Tibial artery (tissue), 4 donors: Measurements from ENCODE around the gene GSG1L.

Experiments used
- DNase-seq, 2 donors: peaks; one replicate each; pipeline ENCODE4 v3.0.0-alpha.2; 2019
- H3K27ac ChIP-seq, 2 donors: fragments of 200-600 bp; sonication (generic) in 1 of 2; 1 replicate in 1 of 2; 2 replicates in 1 of 2; pipeline ENCODE4 v1.5.1; 2018 to 2019; ENCODE audit warnings: mild to moderate bottlenecking in 1 of 2
- H3K27me3 ChIP-seq, 2 donors: fragments of 200-600 bp; sonication (generic) in 1 of 2; one replicate each; pipeline versions ENCODE4 v1.5.1 to v1.6.0; 2016 to 2019
- H3K36me3 ChIP-seq, 3 donors: fragments of 200-600 bp; sonication (generic) in 2 of 3; one replicate each; pipeline ENCODE4 v1.5.1; 2016 to 2019; ENCODE audit warnings: mild to moderate bottlenecking in 2 of 3
- H3K4me1 ChIP-seq, 4 donors: fragments of 200-600 bp; sonication (generic) in 2 of 4; 1 replicate in 3 of 4; 2 replicates in 1 of 4; pipeline ENCODE4 v1.5.1; 2016 to 2019
- H3K4me3 ChIP-seq, 2 donors: fragments of 200-600 bp; sonication (generic) in 1 of 2; 1 replicate in 1 of 2; 2 replicates in 1 of 2; pipeline ENCODE4 v1.5.1; 2018 to 2019; ENCODE audit warnings: mild to moderate bottlenecking in 2 of 2
- H3K9me3 ChIP-seq, 3 donors: fragments of 200-600 bp; sonication (generic) in 1 of 3; one replicate each; pipeline ENCODE4 v1.5.1; 2016 to 2019
- CTCF ChIP-seq, 2 experiments: fragments of 200-600 bp in 1 of 2; fragments of 450-650 bp in 1 of 2; IDR thresholded peaks; one replicate each; pipeline ENCODE4 v1.5.1; 2017 to 2019; ENCODE audit warnings: antibody characterized with exemption in 2 of 2, mild to moderate bottlenecking in 1 of 2, moderate library complexity in 1 of 2
- intact Hi-C: fragments of 100-400 bp; cut with DNase I; formaldehyde crosslinking; loops from one replicate; pipeline ENCODE4 v1.15.0; 2023; ENCODE audit warnings: low total_unique reads

Gene GSG1L

DNA sequence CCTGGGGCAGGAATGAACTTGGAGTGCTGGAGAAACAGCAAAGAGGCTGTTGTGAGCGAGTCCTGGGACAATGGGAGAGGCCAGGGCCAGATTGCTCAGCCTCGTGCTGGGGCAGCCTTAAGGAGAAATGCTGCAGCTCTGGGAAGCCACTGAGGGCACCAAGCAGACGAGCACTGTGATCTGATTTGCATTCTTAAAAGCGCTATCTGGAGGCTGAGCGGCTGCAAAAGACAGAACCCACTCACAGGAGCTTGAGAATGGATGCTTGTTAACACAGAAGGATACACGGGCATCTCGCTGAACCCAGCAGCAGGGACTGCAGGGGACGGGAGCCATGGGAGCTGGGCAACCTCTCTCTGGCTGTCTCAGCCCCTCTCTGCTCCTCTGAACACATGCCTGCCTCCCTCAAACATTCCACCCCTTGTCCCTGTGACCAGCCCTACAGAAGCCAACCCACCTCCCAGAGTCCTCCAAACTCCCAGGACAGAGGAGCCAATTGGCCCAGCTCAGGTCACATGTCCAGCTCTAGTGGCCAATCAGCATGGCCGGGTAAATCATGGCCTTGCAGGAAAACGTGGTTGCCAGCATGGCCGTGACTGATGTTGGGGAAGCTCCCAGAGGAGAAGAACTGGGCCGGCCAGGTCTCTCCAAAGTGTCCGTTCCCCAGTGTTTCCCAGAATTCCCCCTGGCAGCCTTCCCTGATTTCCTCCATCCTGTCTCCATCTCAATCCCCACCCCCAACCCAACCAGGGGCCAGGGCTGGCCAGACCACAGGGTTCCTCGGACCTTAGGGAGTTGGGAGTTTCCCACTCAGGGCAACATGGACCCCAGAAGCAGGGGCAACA, 60.3 kb downstream of the GSG1L start:
- H3K4me1 ChIP-seq = no peaks in the 10 kb centered on the region
- no peak overlapping the region for H3K4me3 ChIP-seq
- no peaks in the 10 kb centered on the region for H3K27me3 ChIP-seq
- H3K36me3 ChIP-seq = no peaks in the 10 kb centered on the region
- TF ChIP-seq CTCF (IDR thresholded peaks at IDR 0.05) = no peak
- no peak overlapping the region for H3K27ac ChIP-seq
- H3K9me3 ChIP-seq = no peaks in the 10 kb centered on the region
- intact Hi-C loops = no loop called here
- DNase-seq = no peak

DNA sequence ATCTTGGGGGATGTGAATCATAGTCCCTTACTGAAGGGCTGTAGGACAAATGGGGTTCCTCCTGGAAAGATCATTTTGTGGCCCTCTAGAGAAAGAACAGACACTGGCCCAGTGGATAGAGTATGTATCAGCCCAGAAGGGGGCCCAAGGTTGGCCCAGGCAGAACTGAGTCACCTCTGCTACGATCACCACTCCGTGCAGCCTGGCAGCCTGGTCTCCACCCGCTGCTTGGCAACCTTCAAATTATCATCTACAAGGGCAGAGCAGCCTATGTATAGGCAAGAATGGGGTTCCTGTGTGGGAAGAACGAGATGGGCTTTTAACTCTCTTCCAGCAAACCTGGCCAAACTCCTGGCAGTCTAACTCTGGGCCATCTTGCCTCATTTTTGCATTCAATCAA, 61.9 kb downstream of the GSG1L start:
- no peaks in the 10 kb centered on the region for H3K27me3 ChIP-seq
- no peak overlapping the region for H3K4me3 ChIP-seq
- no peaks in the 10 kb centered on the region for H3K36me3 ChIP-seq
- intact Hi-C loops = no loop called here
- H3K27ac ChIP-seq = no peak overlapping the region
- DNase-seq = no peak
- no peaks in the 10 kb centered on the region for H3K9me3 ChIP-seq
- TF ChIP-seq CTCF (IDR thresholded peaks at IDR 0.05) = no peak
- no peaks in the 10 kb centered on the region for H3K4me1 ChIP-seq

GRCh38 chr16:28001184-28001583, 62.3 kb downstream of the GSG1L start:
- no peak for DNase-seq
- H3K27me3 ChIP-seq = no peaks in the 10 kb centered on the region
- no peak overlapping the region for H3K4me3 ChIP-seq
- no peaks in the 10 kb centered on the region for H3K4me1 ChIP-seq
- no peaks in the 10 kb centered on the region for H3K9me3 ChIP-seq
- intact Hi-C loops = no loop called here
- no peaks in the 10 kb centered on the region for H3K36me3 ChIP-seq
- H3K27ac ChIP-seq = no peak overlapping the region
- TF ChIP-seq CTCF (IDR thresholded peaks at IDR 0.05) = no peak

DNA sequence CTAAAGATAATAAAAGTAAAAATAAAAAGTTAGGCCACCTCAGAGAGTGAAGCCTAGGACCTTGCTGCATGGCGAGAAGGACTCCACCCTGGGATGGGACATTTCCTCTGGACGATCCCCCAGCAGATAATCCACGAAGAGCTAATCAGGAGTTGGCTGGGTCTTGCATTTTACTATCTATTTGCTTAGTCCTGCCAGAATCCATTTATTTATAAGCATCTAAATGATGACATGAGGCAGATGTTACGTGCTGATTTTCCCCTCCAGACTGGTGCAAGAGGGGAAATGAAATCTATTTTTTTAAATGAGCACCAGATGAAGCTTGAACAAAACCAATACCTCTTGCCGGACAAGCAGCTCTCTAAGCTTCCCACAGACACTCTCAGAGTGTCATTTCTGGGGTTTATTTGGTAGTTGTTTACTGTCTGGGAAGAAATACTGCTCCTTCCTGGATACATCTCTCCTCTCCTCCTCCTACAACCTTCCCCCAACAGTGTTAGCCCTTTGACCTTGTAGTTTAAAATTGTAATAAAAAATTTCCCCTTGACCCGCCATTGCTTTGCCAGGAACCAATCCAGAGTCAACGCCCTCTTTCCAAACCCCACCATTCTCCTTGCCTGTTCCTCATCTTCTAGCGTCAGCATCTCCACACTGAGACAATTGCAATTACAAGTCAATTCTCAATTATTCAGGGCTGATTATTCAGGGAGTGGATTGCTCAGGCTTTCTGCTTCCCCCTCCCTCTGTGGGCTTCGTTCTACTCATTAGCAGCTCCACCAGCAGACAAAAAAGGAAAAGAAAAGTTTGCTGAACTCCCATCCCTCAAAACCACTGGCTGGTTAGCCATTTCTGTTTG, 63.0 kb downstream of the GSG1L start:
- TF ChIP-seq CTCF (IDR thresholded peaks at IDR 0.05) = no peak
- Histone ChIP-seq H3K9me3 (no peaks in the 10 kb centered on the region), H3K27ac (no peak overlapping the region), H3K4me1 (no peaks in the 10 kb centered on the region), H3K4me3 (no peak overlapping the region), H3K36me3 (no peaks in the 10 kb centered on the region), H3K27me3 (no peaks in the 10 kb centered on the region)
- DNase-seq = no peak
- intact Hi-C loops = no loop called here

DNA sequence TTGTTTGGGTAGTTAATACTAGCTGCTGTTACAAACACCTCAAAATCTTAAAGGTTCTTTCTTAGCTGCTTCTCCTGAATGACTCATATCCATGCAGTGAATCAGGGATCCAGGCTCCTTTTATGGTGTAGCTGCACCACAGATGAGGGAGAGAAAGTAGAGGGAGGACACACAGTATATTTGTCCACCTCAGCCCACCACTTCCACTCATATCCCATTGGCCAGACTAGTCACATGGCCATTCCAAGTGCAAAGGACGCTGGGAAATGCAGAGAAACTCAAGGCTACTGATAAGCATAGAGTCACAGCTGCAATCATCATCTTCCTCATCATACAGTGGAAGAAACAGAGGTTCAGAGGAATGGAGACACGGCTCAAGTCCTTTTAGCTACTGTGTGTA, 63.8 kb downstream of the GSG1L start:
- intact Hi-C loops = no loop called here
- Histone ChIP-seq H3K9me3 (no peaks in the 10 kb centered on the region), H3K4me3 (no peak overlapping the region), H3K27me3 (no peaks in the 10 kb centered on the region), H3K36me3 (no peaks in the 10 kb centered on the region), H3K4me1 (no peaks in the 10 kb centered on the region), H3K27ac (no peak overlapping the region)
- no peak for TF ChIP-seq CTCF (IDR thresholded peaks at IDR 0.05)
- no peak for DNase-seq
